Heart right ventricle (tissue), 16 donors: ENCODE data around the gene FBXO34. TPM values are rescaled to one million over a fixed set of nuclear protein-coding genes. Genes with fewer than 3 reads are reported as not detected.
A peak's percentile ranks its signal among the peaks of the same experiment; 100 is the strongest.

ENCODE experiments used
- ATAC-seq, 8 donors: fragments of 200-7000 bp; cut with Tn5 transposase; one replicate each; pipeline ENCODE4 v1.9.1; 2020; ENCODE audit warnings: mild to moderate bottlenecking in 8 of 8, moderate library complexity in 8 of 8, moderate number of reproducible peaks in 1 of 8
- DNase-seq, 2 donors: peaks; one replicate each; pipeline ENCODE4 v3.0.0-alpha.2; 2020
- H3K27ac ChIP-seq, 10 donors: fragments of 200-600 bp; sonication (generic) in 2 of 10; one replicate each; pipeline versions ENCODE4 v1.5.0 to v1.8.0; 2020 to 2022; ENCODE audit warnings: mild to moderate bottlenecking in 3 of 10
- H3K27me3 ChIP-seq, 7 donors: fragments of 200-600 bp; one replicate each; pipeline ENCODE4 v1.8.0; 2021 to 2022; ENCODE audit warnings: mild to moderate bottlenecking in 2 of 7
- H3K36me3 ChIP-seq, 9 donors: fragments of 200-600 bp; sonication (generic) in 1 of 9; one replicate each; pipeline versions ENCODE4 v1.5.0 to v1.8.0; 2020 to 2022; ENCODE audit warnings: mild to moderate bottlenecking in 2 of 9
- H3K4me1 ChIP-seq, 9 donors: fragments of 200-600 bp; sonication (generic) in 1 of 9; one replicate each; pipeline versions ENCODE4 v1.5.0 to v1.8.0; 2020 to 2022; ENCODE audit warnings: mild to moderate bottlenecking in 4 of 9
- H3K4me3 ChIP-seq, 10 donors: fragments of 200-600 bp; sonication (generic) in 2 of 10; one replicate each; pipeline versions ENCODE4 v1.5.0 to v1.8.0; 2020 to 2022; ENCODE audit warnings: mild to moderate bottlenecking in 7 of 10, moderate library complexity in 2 of 10
- H3K9me3 ChIP-seq, 11 donors: fragments of 200-600 bp in 10 of 11; sonication (generic) in 2 of 11; one replicate each; pipeline versions ENCODE4 v1.5.0 to v1.8.0; 2013 to 2022; ENCODE audit warnings: mild to moderate bottlenecking in 2 of 11, control low read depth in 1 of 11, moderate library complexity in 1 of 11
- WGBS, 2 donors: extraction: QIAGEN DNeasy Blood & Tissue Kit; methylation state at CpG; one replicate each; pipeline ENCODE4 v1.1.7; 2013; ENCODE audit warnings: inconsistent platforms in 1 of 2; 5-methylcytosine and 5-hydroxymethylcytosine counted together
- intact Hi-C, 10 donors: fragments of 100-400 bp; cut with DNase I; formaldehyde crosslinking; loops; one replicate each; pipeline versions ENCODE4 v1.11.1 to v1.14.2; 2022
- polyA plus RNA-seq, 2 donors: library from polyadenylated mRNA; stranded (reverse); fragments of 200-250 nt; gene quantifications; one replicate each; pipeline ENCODE4 v1.2.3, GENCODE V29; 2013
- total RNA-seq, 10 donors: library from RNA; stranded (reverse); fragmentation: NEBNext Ultra II Directional in 3 of 10; extraction: Animal tissue kit (Norgen Biotek cat#: 25700) in 3 of 10; gene quantifications; one replicate each; pipeline versions ENCODE4 v1.2.1 to v1.2.4, GENCODE V29; 2021 to 2023
- TF ChIP-seq, protein P1 (sequence below), 9 donors: fragments of 200-600 bp; sonication (generic) in 2 of 9; IDR thresholded peaks; one replicate each; pipeline versions ENCODE4 v1.5.0 to v1.8.0; 2021 to 2022; ENCODE audit warnings: antibody characterized with exemption in 9 of 9, mild to moderate bottlenecking in 5 of 9, moderate library complexity in 1 of 9
- donor health status: Arrhythmogenic right ventricular cardiomyopathy.
- donor health status: ischemic (EF 13 %, LVEDD 7.1; RV severe dilation, severe dysfunction).
- donor health status: healthy with polysubstance abuse.
- donor health status: DM: no; HTN: yes; CAD: no.
- donor health status: DM: no; HTN: no; CAD: no.
- donor health status: ischemic (EF 25% LVEDD 6.9; RV normal size, moderate dysfunction).
- donor health status: ischemic (EF 25% LVEDD 5.7; RV mildly dilated, moderate dysfunction).
- donor health status: healthy.
- donor health status: DM: yes; HTN: yes; CAD: no.
- donor health status: Ischemic cardiomyopathy.
- donor health status: ischemic (EF 35%, LVEDD 5.7; RV mildly dilated, moderate dysfunction).
- donor health status: nonischemic (EF 11% LVEDD 7.7; RV severe dilation, severe dysfunction).
- donor health status: DM: yes; HTN: yes; CAD: no.
- donor health status: PGD.
- donor health status: ischemic (EF 29% LVEDD 5.4; RV normal size, mild dysfunction).
- donor health status: nonischemic (EF 23%, LVEDD 6.1; RV moderate dilation, normal function).

The FBXO34 gene
- total and polyA plus RNA-seq, 12 donors: 8.9 to 26.2 (median 20.8) TPM

DNA sequence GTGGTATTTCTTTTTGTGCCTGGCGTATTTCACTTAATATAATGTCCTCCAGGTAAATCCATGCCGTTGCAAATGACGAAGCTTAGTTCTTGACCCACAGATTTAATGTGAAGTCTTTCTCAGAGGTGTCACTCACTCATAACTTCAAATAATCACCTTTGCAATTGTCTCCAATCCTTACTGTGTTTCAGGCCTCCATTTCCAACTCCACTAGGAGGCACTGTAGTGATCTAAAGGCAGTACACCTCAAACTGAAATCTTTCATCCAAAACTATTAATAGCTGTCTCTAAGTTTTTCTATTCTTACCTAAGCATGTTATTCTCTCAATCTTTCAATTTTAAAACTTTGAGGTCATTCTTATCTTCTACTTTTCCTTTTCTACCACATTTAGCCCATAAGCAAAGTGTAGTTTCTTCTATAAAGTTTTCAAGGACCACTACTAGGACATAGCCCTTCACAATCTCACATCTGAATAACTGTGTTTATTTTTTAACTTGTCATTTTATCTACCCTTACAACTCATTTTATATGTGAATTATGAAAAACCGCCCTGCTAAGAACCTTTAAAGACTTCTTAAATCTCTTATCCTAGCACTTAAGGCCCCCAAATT, 25.5 kb upstream of the FBXO34 start:
- intact Hi-C loops: loop anchor here in 1 of 10 donors (10.0 kb wide), 1 partner anchor 179 kb away; no protein-coding TSS in a partner anchor
- Histone ChIP-seq H3K27me3 (peaks cover 0 to 12% (median 3%) of the 10 kb centered on the region in 7 donors), H3K4me1 (peaks cover 0 to 3% (median 0%) of the 10 kb centered on the region in 9 donors), H3K4me3 (no peak overlapping the region), H3K36me3 (no peaks in the 10 kb centered on the region), H3K27ac (no peak overlapping the region), H3K9me3 (no peaks in the 10 kb centered on the region)
- ATAC-seq: no peak
- DNase-seq: no peak
- WGBS, 2 donors: 78 to 83% methylated on average over 4 of the region's 4 CpGs
- TF ChIP-seq, protein P1, sequence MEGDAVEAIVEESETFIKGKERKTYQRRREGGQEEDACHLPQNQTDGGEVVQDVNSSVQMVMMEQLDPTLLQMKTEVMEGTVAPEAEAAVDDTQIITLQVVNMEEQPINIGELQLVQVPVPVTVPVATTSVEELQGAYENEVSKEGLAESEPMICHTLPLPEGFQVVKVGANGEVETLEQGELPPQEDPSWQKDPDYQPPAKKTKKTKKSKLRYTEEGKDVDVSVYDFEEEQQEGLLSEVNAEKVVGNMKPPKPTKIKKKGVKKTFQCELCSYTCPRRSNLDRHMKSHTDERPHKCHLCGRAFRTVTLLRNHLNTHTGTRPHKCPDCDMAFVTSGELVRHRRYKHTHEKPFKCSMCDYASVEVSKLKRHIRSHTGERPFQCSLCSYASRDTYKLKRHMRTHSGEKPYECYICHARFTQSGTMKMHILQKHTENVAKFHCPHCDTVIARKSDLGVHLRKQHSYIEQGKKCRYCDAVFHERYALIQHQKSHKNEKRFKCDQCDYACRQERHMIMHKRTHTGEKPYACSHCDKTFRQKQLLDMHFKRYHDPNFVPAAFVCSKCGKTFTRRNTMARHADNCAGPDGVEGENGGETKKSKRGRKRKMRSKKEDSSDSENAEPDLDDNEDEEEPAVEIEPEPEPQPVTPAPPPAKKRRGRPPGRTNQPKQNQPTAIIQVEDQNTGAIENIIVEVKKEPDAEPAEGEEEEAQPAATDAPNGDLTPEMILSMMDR (IDR thresholded peaks at IDR 0.05): peak; percentile 22 to 69 (median 56)

DNA sequence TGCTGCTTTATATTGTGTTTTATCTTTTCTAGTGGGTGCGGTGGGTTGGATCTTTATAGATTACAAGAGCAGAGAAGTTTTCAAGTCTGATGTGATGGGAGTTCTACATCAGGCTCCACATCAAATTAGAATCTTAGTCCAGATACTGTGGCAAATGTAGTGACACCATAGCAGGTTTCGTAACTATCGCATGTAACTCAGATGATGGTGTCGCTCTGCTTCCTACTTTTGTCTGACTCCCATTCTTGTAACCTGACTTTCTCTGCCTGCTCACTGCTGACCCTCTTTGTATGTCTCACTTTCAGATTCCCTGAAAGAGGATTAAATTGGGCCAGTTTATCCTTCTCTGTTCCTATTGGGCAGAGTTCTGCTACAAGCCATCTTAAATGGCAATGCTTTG, 22.8 kb upstream of the FBXO34 start:
- H3K36me3 ChIP-seq: no peaks in the 10 kb centered on the region
- intact Hi-C loops: loop anchor here in 1 of 10 donors (10.0 kb wide), 1 partner anchor 176 kb away; no protein-coding TSS in a partner anchor
- no peak overlapping the region for H3K4me3 ChIP-seq
- H3K27me3 ChIP-seq: no peaks in the 10 kb centered on the region
- 96 to 97% methylated on average over 4 of the region's 4 CpGs for WGBS, 2 donors
- ATAC-seq (no peak), DNase-seq (no peak)
- H3K4me1 ChIP-seq: no peaks in the 10 kb centered on the region
- H3K9me3 ChIP-seq: no peaks in the 10 kb centered on the region
- H3K27ac ChIP-seq: no peak overlapping the region
- TF ChIP-seq, protein P1 (IDR thresholded peaks at IDR 0.05): no peak

DNA sequence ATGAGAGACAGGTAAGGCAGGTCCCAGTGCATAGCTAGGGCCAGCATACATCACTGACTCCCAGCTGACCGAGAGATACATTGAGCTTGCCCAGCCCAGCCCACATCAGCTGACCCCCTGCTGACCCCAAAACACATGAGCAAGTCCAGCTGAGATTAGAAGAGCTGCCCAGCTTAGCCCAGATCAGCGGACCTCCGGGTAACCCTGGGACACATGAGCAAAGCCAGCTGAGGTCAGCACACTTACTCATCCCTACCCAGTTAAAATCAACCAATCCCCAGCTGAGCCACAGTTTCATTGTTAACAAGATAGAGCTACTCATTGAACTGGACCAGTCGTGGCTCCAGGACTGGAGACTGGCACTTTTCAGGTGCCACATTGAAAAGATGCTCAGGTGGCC, 21.8 kb upstream of the FBXO34 start:
- 48 to 52% methylated on average over 4 of the region's 4 CpGs for WGBS, 2 donors

DNA sequence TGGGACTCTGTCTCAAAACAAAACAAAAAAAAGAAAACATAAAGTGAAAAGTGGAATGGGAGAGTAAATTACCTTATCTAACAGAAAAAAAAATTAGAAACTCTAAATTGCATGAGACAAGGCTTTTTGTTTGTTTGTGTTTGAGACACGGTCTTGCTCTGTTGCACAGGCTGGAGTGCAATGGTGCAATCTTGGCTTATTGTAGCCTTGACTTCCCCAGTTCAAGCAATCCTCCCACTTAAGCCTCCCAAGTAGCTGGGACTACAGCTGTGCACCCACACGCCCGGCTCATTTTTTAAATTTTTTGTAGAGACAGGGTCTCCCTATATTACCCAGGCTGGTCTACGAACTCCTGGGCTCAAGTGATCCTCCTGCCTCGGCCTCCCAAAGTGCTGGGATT, 17.9 kb upstream of the FBXO34 start:
- H3K36me3 ChIP-seq: no peaks in the 10 kb centered on the region
- intact Hi-C loops: no loop called here
- no peak for DNase-seq
- H3K27ac ChIP-seq: no peak overlapping the region
- H3K9me3 ChIP-seq: no peaks in the 10 kb centered on the region
- 92 to 94% methylated on average over 5 of the region's 5 CpGs for WGBS, 2 donors
- TF ChIP-seq, protein P1 (IDR thresholded peaks at IDR 0.05): no peak
- H3K27me3 ChIP-seq: no peaks in the 10 kb centered on the region
- no peak for ATAC-seq
- peaks cover 0 to 9% (median 0%) of the 10 kb centered on the region in 9 donors for H3K4me1 ChIP-seq
- no peak overlapping the region for H3K4me3 ChIP-seq

More for the DNA sequence above, 21.8 kb upstream of the FBXO34 start:
- H3K4me3 ChIP-seq: no peak overlapping the region
- ATAC-seq: peak in 2 of 8 donors; percentile 16 to 25
- no peaks in the 10 kb centered on the region for H3K4me1 ChIP-seq
- no peak overlapping the region for H3K27ac ChIP-seq
- TF ChIP-seq, protein P1 (IDR thresholded peaks at IDR 0.05): no peak
- H3K36me3 ChIP-seq: no peaks in the 10 kb centered on the region
- H3K27me3 ChIP-seq: no peaks in the 10 kb centered on the region
- intact Hi-C loops: loop anchor here in 1 of 10 donors (10.0 kb wide), 1 partner anchor 175 kb away; no protein-coding TSS in a partner anchor
- no peaks in the 10 kb centered on the region for H3K9me3 ChIP-seq
- DNase-seq: no peak
